HG03469 (cell line): ENCODE results near the gene PDS5A.
"Not testable (repeated sequence)": the region's sequence is repeated elsewhere in the genome, so short reads cannot be mapped to it uniquely, and the experiment has no call there.

Source experiments
- ATAC-seq: cut with Tn5 transposase; IDR thresholded peaks from one replicate; pipeline ENCODE4 v1.9.1; 2021; ENCODE audit warnings: mild to moderate bottlenecking, moderate library complexity, moderate number of reproducible peaks; ENCODE audit not compliant: unreplicated experiment

PDS5A gene

DNA sequence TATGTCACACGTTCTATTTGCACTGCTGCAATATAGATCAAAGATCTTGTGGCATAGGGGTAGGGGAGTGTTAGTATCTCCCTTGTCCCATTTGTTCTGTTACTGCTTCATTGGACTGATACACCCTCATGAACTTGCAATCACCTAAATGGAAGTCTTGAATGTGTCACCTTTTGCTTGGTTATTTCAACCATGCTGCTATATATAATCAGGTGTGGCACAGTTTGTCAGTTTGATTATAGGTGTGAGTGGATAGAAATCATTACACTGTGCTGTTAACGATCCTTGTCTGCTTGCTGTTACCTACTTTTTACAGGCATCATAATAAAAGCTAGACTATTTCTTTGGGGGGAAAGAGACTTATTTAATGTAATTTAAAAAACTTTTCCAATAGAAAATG, 195.7 kb downstream of the PDS5A start:
- not testable (repeated sequence) for ATAC-seq
